ENCODE measurements around the gene ZFPM1.
"Not testable (repeated sequence)": the region's sequence is repeated elsewhere in the genome, so short reads cannot be mapped to it uniquely, and the experiment has no call there.

The ZFPM1 gene

DNA sequence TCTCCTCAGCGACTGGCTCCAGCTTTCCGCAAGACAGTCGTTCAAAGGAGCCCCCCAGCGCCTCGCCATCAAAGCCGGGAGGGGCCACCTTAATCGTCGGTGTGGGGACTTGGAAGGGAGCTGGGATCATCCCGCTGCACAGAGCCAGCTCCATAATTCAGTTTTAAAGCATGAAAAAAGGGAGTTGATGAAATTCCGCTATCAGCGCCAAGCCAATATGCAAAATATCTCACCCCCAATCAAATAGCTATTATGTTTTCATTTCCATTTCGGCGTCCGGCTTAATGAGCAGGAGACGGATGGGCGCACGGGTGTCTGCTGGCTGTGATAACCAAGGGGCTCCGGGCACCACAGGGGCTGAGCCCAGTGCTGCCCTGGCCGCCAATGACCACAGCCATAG, 27.7 kb downstream of the ZFPM1 start:
- DNase-seq: no peak

DNA sequence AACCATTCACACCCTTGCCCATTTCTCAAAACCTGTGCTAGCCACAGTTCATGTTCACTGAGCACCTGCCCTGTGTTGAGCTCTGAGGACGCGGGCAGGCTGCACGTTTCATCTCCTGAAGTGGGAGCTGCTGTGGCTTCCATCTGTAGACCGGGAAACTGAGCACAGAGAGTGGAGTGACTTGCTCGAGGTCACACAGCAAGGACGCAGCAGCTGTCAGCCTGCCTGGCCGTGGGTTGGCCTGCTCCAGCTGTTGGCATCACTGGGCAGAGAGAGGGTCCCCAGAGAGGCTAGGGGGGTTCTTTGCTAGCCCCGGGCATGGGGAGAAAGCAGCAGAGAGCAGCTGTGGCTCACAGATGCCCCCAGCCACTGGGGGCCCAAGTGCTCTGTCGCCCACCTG, 28.8 kb downstream of the ZFPM1 start:
- DNase-seq: no peak

DNA sequence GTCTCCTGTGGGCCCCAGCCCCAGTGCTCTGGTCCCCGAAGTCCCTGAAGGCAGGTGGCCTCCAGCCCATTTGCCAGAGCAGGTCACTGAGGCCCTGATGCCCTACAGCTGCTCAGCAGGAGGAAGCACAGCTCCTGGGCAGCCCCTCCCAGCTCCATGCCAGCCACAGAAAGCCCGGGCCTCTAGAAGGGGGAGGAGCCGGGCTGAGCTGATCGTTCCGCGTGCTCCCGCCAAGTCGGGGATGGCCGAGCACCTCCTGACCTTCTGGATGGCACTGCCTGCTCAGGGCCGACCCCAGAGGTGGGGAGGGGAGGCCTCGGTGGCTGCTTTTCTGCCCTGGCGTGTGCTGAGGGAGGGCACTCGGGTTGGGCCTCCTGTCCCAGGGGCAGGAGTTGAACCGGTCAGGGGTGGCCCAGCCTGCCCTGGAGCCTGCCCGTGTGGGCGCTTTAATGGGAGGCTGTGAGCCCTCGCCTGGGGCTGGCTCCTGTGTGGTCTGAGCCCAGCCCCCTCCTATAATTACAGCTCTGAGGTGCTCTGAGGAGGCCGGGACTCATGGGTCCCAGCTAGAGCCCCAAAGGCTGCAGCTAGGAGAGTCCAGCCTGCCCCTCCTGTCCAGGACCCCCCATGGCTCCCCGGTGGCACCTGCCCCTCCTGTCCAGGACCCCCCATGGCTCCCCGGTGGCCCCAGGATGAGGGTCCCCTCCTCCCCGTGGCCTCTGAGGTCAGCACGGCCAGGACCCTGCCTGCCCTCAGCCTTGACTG, 29.7 kb downstream of the ZFPM1 start:
- no peak for DNase-seq

DNA sequence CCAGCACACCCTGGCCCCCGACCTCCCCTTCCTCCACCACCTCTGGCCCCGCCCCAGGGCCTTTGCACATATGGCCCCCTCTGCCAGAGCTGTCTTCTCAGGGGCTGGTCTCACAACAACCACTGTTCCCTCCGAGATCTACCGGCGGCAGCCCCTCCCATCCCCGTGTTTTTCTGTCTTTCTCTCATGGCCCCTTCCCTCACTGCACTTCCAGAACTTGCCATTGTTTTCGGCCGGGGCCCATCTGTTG, 30.2 kb downstream of the ZFPM1 start:
- DNase-seq: no peak

DNA sequence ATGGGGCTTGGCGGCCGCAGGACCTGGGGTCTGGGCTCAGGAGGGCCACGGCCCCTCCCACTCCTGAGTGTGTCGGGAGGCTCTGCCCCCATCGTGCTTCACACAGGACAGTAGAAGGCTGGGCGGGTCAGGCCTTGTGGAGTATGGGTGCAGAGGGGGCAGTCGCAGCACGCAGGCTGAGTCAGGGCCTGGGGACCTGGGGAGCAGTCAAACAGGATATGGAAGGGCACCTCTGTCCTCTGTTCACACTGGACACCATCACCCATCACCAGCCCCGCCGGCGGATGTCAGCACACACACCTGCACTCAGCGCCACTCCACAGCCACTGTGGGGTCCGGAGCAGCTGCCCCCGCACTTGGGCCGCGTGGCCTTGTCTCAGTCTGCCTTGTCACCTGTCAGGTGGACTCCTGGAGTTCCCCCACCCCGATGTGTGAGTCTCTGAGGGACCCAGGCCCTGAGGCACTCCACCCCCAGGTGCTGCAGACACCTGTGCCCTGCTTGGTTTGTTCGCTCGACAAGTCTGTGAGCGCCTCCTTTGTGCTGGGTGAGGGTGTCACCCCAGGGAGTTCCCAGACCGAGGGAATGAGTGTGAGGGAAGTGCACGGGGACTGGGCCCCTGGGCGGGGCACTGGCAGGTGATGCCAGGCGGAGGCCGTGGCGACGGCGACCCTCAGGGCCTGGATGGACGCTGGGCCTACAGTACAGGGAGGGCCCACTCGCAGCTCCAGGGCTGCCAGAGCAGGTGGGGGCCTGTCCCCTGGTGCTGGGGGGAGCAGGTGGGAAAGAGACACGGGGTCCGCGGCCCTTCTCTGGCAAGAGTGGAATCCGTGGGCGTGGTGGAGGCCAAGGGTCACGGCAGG, 31.7 kb downstream of the ZFPM1 start:
- DNase-seq: no peak

DNA sequence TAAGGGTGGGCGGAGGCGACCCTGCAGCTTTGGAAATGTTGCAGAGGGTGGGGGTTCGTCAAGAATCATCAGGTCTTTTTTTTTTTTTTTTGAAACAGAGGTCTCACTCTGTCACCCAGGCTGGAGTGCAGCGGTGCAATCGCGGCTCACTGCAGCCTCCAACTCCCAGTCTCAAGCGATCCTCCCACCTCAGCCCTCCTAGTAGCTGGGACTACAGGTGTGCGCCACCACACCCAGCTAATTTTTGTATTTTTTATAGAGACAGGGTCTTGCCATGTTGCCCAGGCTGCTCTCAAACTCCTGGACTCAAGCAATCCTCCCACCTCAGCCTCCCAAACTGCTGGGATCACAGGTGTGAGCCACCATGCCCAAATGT, 32.3 kb downstream of the ZFPM1 start:
- DNase-seq: not testable (repeated sequence)

DNA sequence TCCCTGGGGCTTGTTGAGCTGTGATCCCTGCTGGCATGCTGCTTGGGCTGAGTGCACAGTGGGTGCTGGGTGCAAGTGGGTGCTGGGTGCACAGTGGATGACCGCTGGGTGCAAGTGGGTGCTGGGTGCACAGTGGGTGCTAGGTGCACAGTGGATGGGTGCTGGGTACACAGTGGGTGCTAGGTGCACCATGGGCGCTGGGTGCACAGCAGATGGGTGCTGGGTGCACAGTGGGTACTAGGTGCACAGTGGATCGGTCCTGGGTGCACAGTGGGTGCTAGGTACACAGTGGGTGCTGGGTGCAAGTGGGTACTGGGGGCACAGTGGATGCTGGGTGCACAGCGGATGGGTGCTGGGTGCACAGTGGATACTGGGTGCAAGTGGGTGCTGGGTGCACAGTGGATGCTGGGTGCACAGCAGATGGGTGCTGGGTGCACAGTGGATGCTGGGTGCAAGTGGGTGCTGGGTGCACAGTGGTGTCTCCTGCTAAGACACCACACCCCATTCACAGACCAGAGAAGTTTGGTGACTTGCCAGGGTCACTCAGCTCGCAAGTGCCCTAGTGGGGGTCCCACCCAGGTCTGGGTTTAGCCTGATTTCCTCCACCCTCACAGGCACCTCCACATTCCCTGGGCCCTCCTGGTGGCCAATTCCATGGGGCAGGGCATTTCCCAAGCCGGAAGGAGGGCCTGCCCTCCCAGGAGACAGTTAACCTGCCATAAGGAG, 33.5 kb downstream of the ZFPM1 start:
- DNase-seq: no peak

DNA sequence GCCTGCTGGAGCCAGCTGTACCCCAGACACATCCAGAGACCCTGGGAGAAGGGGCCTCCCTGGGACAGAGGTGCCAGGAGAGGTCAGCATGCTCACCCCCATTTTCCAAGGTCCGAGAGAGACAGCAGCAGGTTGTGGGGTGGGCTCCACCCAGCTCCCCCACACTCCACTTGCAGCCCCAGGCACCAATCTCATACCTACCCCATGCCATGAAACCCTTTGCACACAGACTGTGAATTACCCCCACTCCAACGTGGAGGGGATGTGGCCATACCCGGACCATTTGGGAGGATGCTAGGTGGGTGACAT, 34.0 kb downstream of the ZFPM1 start:
- DNase-seq: no peak

DNA sequence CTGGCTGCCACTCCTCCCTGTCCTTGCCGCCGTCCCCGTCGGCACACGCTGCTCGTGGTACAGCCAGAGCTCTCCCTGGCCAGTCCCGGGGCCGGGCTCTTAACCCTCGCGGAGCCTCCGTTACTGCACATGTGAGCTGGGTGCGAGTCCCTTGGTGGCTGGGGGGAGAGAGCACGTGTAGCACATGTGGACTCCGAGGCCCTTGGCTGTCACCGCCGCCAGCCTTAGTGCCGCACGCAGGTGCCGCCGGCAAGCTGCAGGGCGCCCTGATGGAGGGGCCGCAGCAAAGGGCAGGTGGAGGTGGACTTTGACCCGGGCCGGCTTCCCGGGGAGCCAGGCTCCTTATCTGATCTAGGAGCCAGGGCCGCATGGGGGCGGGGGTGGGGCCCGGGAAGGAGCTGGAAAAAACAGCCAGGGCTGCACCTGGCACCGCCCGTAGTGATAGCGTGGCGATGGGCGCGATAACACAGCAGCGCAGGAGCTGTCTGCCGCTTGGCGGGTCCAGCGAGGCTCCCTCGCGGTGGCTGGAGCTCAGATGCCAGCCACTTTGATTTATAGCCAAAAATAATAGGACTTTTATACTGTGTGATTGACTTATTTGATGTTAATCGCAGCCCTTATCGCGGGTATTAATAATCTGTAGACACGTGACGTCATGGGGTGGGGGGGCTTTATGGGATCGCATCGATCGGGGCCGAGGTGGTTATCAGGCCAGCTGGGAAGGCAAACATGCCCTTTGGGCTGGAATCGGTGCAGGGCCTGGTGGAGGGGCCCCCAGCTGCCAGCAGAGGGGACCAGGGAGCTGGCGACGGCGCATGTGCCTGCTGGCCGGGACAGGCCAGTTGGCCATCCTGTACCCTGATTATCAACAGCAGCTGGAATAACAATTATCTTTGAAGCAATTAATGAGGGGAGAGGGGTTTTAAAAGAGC, 35.1 kb downstream of the ZFPM1 start:
- no peak for DNase-seq

DNA sequence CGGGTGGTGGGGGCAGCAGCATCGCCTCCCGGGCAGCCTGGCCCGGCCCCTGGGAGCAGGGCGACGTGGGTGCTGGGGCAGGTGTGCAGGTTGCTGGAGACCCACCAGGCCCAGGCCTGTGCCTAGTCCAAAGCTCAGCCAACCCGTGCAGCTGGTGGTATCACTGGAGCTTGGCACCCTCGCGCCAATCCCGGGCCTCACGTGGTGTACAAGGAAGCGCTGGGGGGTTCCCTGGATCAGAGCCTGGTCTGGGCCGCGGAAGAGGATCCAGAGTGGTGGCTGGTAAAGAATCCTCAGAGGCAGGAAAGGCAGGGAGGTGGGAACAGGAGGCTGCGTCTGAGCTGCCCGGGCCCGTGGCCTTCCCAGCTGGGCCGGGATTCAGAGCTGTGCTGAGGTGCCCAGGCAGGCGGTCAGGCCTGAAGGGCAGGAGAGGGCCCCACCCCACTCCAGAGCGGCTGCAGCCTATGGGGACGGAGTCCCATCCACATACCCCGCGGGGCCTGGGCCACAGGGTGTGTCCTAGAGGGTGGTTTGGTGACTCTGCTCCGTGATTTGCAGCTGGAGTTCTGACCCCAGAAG, 36.2 kb downstream of the ZFPM1 start:
- DNase-seq: no peak

DNA sequence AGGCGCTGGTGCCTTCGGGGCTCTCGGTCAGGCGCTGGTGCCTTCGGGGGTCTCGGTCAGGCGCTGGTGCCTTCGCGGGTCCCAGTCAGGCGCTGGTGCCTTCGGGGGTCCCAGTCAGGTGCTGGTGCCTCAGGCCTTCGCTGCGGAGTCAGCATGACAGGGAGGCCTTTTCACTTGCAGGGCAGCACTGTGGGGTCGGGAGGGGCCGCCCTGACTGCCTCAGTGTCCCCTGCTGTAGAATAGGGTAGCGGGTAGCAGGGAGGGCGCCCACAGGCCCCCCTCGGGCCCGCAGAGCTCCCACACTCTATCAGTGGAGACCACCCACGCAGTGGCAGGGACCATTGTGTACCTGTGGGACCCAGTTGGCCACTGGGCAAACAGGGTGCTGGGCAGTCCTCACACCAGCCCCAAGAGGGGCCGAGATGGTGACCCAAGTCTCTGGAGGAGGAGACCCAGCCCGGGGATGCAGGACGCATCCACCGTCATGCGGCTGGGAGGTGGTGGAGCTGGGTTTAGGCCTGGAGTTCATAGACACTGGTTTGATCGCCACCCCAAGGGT, 38.0 kb downstream of the ZFPM1 start:
- no peak for DNase-seq

DNA sequence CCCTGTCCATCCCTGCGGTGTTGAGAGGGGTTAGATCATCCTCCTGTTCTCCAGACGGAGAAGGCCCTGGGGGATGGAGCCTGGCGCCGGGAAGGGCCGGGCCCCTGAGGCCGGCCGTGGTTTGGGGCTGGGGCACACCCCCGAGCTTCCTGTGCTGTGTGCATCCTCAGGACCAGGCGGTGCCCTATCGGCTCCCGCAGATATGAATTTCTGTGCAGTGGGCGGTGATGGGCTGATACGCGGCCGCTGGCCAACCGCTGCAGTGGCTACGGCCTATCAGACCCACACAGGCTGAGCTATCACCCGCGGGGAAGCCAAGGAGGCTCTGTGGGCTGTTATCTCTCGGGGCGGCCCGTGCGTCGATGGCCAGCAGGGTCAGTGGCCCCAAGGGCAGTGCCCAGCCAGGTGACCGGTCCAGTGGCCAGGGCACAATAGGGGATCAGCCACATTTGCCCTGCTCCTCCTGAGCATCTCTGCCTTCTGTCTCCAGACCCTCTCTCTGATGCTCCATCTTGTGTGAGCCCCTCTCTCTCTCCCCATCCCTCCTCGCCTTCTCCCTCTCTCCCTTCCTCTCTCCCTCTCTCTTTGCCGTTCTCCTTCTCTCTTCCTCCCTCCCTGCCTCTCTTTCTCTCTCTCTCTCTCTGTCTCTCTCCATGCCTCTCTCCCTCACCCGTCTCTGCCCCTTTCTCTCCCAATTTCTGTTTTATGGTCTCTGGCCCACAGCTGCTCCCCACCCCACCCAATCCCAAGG, 38.7 kb downstream of the ZFPM1 start:
- no peak for DNase-seq

DNA sequence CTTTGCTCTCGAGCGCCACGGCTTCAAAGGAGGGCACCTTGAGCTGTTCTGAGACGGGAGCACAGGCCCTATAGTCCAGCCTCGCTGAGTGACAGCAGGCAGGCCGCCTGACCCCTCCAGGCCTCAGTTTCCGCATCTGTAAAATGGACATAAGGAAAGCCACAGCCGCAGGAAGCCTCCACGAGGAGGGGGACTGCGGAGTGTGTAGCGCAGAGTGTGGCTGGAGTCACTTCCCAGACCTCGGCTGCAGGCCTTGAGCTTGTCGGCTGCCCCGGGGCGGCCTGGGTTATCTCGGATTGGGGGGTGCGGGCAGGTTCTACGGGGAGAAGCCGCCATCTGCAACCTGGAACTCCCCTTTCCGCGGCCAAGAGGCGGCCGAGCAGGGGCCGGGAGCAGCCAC, 40.8 kb downstream of the ZFPM1 start:
- DNase-seq: no peak

DNA sequence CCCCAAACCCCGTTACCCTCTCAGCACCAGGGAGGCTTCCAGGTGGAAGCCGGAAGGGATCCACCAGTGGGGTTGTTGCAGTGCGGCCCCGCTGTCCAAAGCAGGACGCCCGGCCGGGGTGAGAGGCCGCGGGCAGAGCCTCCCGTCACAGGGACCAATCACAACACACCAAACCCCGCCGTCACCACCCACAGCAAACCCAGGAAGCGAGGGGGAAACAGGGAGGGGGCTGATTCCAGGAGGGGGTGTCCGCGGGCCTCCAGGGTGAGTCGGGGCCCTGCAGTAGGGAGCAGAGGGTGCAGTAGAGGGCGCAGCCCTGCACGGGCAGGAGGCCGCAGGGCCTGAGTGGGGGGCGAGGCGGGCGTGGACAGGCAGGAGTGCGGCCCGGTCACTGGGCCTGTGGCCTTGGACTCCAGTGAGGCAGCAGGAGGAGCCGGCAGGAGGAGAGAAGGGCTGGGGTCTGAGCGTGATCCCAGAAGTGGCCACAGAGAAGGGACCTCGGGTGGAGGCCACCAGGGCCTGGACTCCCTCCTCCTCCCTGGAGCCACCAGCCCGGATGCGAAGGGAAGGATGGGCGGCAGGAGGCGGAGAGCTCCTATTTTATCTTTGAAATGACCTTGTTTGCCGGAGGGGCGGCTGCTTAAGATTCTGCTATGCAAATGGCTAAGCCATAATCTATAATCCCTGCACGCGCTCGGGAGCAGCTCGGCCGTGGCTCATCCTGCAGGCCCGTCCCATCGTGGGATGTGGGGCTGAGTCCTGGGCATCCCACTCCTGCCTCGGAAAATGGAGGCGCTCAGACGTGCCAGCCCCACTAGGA, 41.5 kb downstream of the ZFPM1 start:
- DNase-seq: no peak

DNA sequence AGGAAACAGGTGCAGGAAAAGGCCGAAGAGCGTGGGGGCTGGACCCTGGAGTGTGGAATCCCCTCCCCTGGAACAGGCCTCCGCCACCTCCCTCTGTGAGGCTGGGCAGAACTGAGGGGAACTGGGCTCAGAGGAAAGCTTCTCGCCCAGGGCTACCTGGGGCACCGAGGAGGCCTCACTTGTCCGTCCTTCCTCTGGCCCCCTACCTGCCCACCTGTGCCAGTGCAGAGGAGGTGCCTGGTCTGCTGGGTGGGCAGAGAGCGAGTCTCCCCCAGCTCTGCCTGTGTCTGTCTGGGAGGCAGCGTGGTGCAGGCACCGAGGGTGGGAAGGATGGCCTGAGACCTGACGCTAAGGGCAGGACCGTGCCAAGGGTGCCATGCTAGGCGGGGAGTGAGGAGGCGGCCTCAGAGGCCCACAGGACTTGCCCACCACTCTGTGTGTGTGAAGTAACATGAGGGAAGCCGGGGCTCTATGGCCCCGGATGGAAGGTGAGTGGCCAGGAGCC, 42.2 kb downstream of the ZFPM1 start:
- no peak for DNase-seq

DNA sequence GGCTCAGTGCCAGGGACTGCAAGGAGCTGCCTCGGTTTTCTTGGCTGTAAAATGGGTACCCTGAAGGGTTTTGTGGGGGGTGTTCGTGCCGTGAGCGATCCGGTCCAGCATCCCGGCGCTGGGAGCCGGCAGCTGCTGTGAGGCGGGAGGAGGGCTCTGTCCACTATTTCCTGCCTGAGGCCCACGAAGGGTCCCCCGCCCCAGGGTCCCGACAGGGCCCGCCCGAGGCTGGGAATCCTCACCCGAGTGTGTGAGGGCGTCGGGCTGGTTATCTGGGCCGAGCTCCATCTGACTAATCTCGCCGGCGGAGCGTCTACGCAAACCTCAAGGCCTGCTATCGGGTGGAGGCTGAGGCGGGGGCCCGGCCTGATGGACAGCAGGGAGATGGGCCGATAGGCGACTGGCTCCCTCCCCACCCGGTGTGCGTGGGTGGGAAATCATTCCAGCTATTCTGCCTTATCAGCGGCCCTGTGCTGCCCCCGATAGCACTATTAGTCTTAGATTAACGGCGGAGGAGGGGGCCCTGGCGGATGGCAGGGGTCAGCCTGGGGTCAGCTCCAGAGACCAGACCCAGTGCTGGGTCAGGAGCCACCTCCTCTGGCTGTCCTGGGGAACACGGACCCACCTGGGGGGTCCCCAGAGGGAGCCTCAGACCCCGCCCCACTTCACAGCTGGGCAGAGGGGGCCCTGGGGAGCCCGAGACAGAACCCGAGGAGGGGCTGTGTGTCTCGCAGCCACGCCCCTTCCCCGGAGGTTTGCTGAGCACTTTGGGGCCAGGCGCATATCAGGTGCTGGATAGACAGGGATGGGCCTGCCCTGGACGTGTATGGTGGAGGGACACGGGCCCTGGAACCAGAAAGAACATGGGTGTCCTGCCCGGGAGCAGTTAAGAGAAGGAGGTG, 44.7 kb downstream of the ZFPM1 start:
- no peak for DNase-seq

DNA sequence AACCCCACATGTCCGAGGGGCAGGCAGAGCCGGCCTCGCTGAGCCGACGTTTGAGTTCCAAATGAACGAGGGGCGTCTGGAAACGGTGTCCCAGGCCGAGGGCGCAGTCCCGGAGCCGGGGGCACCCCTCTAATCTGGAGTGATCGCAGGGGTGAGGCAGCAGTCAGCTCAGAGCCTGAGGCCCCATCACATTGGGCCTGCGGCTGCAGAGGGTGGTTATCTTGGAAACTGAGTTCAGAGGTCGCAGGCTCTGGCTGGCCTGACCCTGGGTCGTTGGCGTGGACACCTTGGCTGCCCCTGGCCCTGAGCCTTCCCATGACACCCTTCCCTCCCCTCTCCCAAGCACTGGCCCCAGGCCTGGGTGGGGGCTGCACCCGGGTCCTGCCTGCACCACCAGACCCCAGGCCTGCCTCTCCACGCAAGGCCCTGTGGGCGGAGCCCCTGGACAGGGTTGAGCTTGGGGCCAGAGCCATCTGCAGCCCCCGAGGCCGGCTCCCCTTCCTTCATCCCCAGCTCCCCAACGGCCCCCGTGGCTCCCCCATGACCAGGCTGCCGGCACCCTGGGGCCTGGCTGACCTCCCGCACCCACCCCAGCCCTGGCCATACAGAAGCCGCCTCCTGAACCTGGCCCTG, 45.6 kb downstream of the ZFPM1 start:
- DNase-seq: no peak

DNA sequence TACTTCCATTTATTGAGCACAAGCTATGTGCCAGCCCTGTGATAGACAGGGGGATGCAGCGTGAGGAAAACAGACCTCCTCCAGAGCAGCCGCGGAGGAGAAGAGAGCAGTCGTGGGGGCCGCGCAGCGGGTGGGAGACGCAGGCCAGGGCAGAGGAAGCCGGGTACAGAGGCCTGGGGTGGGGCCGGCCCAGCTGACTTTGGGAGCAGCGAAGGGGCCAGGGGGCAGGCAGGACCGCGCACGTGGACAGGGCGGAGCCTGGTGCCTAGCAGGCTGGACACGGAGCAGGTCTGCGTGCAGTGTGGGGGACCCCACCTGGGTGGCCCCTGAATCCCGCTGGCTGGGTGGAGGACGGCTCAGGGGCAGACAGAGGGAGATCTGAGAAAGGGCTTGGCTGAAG, 46.2 kb downstream of the ZFPM1 start:
- no peak for DNase-seq

DNA sequence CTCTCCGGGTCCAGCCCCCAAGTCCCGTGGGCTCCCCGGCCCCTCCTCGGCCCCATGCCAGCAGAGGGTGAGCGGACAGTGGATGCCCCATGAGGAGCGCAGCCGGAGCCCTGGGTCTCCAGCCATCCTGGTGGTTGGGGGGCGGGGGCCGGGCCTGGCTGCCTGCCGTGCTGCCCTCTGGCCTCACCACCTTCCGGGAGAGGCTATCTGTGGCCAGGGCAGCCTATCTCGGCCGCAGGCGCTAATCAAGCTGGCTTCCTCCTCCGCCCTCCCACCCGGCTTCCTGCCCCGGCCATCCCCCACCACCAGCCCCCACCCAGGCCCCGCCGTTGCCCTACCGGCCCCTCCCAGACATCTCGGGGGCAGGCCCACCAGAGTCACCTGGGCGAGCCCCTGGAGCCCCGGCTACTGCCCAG, 46.8 kb downstream of the ZFPM1 start:
- DNase-seq: no peak
